Upper lobe of left lung (tissue), 6 donors: ENCODE measurements around the gene AKT1S1. TPM values are rescaled to one million over a fixed set of nuclear protein-coding genes. Genes with fewer than 3 reads are reported as not detected.
A peak's percentile ranks its signal among the peaks of the same experiment; 100 is the strongest.

Source experiments
- ATAC-seq, 2 donors: fragments of 200-7000 bp; cut with Tn5 transposase; one replicate each; pipeline ENCODE4 v1.9.1; 2022; ENCODE audit warnings: mild to moderate bottlenecking in 2 of 2, moderate library complexity in 2 of 2; ENCODE audit not compliant: low FRiP score in 2 of 2
- DNase-seq, 2 donors: peaks; one replicate each; pipeline ENCODE4 v3.0.0-alpha.2; 2019 to 2020
- H3K27ac ChIP-seq, 4 donors: fragments of 200-600 bp; sonication (generic); one replicate each; pipeline ENCODE4 v1.5.1; 2016 to 2019
- H3K27me3 ChIP-seq, 4 donors: fragments of 200-600 bp; sonication (generic); one replicate each; pipeline ENCODE4 v1.5.1; 2017 to 2019
- H3K36me3 ChIP-seq, 4 donors: fragments of 200-600 bp; sonication (generic); one replicate each; pipeline ENCODE4 v1.5.1; 2016 to 2019
- H3K4me1 ChIP-seq, 4 donors: fragments of 200-600 bp; sonication (generic); one replicate each; pipeline ENCODE4 v1.5.1; 2018 to 2019
- H3K4me3 ChIP-seq, 4 donors: fragments of 200-600 bp; sonication (generic); one replicate each; pipeline ENCODE4 v1.5.1; 2017 to 2019; ENCODE audit warnings: mild to moderate bottlenecking in 2 of 4, moderate library complexity in 1 of 4
- H3K9me3 ChIP-seq, 4 donors: fragments of 200-600 bp; sonication (generic); one replicate each; pipeline ENCODE4 v1.5.1; 2018 to 2019
- CTCF ChIP-seq, 6 experiments: fragments of 450-650 bp in 4 of 6; fragments of 200-600 bp in 2 of 6; sonication (generic) in 2 of 6; IDR thresholded peaks; one replicate each; pipeline ENCODE4 v1.5.1; 2016 to 2019; ENCODE audit warnings: antibody characterized with exemption in 6 of 6
- EP300 ChIP-seq, 4 donors: sonication (generic); formaldehyde crosslinking; IDR thresholded peaks; one replicate each; pipeline ENCODE4 v1.5.1; 2017; ENCODE audit warnings: antibody characterized with exemption in 4 of 4, control low read depth in 2 of 4
- POLR2A ChIP-seq, 4 donors: fragments of 450-650 bp; IDR thresholded peaks; one replicate each; pipeline ENCODE4 v1.5.1; 2016 to 2017; ENCODE audit warnings: antibody characterized with exemption in 4 of 4, mild to moderate bottlenecking in 2 of 4
- POLR2AphosphoS5 ChIP-seq, 2 donors: sonication (generic); formaldehyde crosslinking; IDR thresholded peaks; one replicate each; pipeline ENCODE4 v1.5.1; 2017; ENCODE audit warnings: antibody characterized with exemption in 2 of 2
- WGBS, 2 donors: methylation state at CpG; one replicate each; pipeline ENCODE4 v1.1.5; 2017 to 2018; 5-methylcytosine and 5-hydroxymethylcytosine counted together
- total RNA-seq, 6 donors: library from RNA; depleted of rRNA in 4 of 6; stranded (reverse); fragments of >200 nt in 4 of 6; gene quantifications; one replicate each; pipeline versions ENCODE4 v1.1.0 to v1.2.1, GENCODE V29; 2016 to 2021
- donor health status: DM: no; HTN: no; CAD: no; lungs with moderate emphysema.
- donor health status: DM: no; HTN: yes; CAD: no; lungs with severe emphysema.

The AKT1S1 gene
- total RNA-seq, 6 donors from 2014 or later, result 11.8 to 35.5 (median 25.7) TPM

DNA sequence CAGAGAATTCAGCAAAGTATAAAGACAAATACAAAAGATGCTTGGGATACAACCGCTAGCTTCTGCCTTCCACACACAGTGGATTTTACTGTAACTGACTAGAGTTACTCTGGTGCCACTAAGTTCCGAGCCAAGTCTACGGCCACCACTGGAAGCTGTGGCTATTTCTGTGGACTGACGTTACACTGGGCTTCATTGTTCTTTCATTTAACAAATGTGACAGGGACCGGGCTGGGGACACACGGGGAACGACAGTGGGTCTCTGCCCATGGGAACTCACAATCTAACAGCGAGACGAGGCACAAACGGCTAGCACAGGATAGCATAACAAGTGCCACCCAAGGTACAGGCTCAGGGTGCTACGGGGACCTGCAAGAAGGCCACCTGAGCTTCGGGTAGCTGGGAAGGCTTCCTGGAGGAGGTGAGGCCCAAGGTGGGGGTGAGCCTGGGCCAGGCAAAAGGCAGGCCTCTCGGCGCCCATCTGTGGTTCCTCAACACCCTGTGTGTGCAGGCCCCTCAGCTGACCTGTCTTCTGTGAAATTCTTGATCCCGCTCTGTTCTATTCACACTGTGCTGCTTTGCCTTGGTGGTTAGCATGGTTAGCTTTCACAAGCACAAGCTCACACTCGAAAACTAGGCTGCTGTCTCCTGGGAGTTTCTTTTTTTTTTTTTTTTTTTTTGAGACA lies 29.9 kb upstream of the AKT1S1 start:
- WGBS, 2 donors, result 87 to 96% methylated on average over 16 of the region's 16 CpGs
- DNase-seq (no peak), ATAC-seq (no peak)
- H3K36me3 ChIP-seq, result peaks cover 0 to 40% (median 20%) of the 10 kb centered on the region in 4 donors
- no peaks in the 10 kb centered on the region for H3K9me3 ChIP-seq
- H3K4me1 ChIP-seq, result peaks cover 5 to 20% (median 8%) of the 10 kb centered on the region in 4 donors
- no peak overlapping the region for H3K27ac ChIP-seq
- H3K27me3 ChIP-seq, result no peaks in the 10 kb centered on the region
- no peak overlapping the region for H3K4me3 ChIP-seq
- no peak for TF ChIP-seq EP300 (IDR thresholded peaks at IDR 0.05)
- TF ChIP-seq POLR2A (IDR thresholded peaks at IDR 0.05), result no peak
- no peak for TF ChIP-seq CTCF (IDR thresholded peaks at IDR 0.05)
- TF ChIP-seq POLR2AphosphoS5 (IDR thresholded peaks at IDR 0.05), result no peak

- ATAC-seq (no peak), DNase-seq (no peak)
- Histone ChIP-seq H3K4me1 (peaks cover 0 to 7% (median 0%) of the 10 kb centered on the region in 4 donors), H3K27me3 (no peaks in the 10 kb centered on the region), H3K9me3 (no peaks in the 10 kb centered on the region), H3K36me3 (peaks cover 0 to 33% (median 16%) of the 10 kb centered on the region in 4 donors), H3K27ac (no peak overlapping the region), H3K4me3 (no peak overlapping the region)
- no peak for TF ChIP-seq POLR2A (IDR thresholded peaks at IDR 0.05)
- TF ChIP-seq CTCF (IDR thresholded peaks at IDR 0.05), result no peak
- no peak for TF ChIP-seq EP300 (IDR thresholded peaks at IDR 0.05)
- no peak for TF ChIP-seq POLR2AphosphoS5 (IDR thresholded peaks at IDR 0.05)
- 50 to 52% methylated on average over 6 of the region's 6 CpGs for WGBS, 2 donors
Measured at GRCh38 chr19:49904136-49904535, 27.0 kb upstream of the AKT1S1 start.

DNA sequence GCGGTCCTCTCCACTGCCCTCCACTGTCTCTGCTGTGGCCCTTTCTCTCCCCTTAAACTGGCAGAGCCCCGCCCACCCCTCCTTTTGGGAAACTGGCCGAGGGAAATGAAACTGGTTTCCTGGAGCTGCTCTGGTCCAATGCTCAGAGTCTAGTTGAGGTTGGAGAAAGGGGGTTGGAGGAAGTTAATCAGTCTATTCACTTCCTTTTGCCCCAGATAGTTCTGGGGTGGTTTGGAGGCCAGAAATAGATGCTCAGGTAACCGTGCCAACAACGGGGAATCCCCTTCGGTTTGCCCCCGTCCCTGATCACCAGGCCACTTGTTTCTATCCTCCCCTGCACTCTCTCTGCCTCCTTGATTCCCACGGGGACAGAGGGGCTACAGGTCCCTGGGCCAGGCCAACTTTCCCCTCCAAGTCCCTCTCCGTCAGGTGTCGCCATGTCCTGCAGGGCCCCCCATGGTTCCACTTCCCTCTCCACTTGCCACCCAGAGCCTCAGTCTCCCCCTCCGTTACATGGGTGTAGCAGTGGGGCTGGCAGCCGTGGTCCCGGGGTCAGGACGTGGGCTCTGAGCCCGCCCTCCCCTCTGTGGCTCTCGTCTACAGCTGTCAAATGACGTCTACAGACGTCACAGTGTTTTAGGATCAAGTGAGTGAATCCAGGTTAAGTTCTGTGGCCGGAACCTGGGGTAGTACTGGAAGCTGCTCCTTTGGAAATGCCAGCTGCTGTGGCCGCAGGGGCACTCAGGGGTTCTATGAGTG lies 19.9 kb upstream of the AKT1S1 start, which contains the start of gene IL4I1:
TSS of gene IL4I1 (minus strand) at position 25 of the 759 bp plus-strand sequence. CDS start 727 bp downstream, outside the sequence.
- H3K27ac ChIP-seq, result peak within 1 kb of the TSS; percentile 67 to 80 (median 74)
- H3K27me3 ChIP-seq, result no peaks in the 10 kb centered on the region
- TF ChIP-seq POLR2A (IDR thresholded peaks at IDR 0.05) (peak in 1 of 4 donors; percentile 44), POLR2AphosphoS5 (IDR thresholded peaks at IDR 0.05) (no peak)
- H3K36me3 ChIP-seq, result no peaks in the 10 kb centered on the region
- ATAC-seq (peak in 1 of 2 donors; percentile 63), DNase-seq (peak in 1 of 2 donors; percentile 54)
- 21 to 36% methylated on average over 10 to 18 of the region's 20 CpGs for WGBS, 2 donors
- no peaks in the 10 kb centered on the region for H3K9me3 ChIP-seq
- H3K4me3 ChIP-seq, result peak within 1 kb of the TSS in 2 of 4 donors; percentile 18 to 26
- peaks cover 17 to 21% (median 18%) of the 10 kb centered on the region in 4 donors for H3K4me1 ChIP-seq

GRCh38 chr19:49895566-49896297 lies 18.6 kb upstream of the AKT1S1 start:
- ATAC-seq (no peak), DNase-seq (peak in 1 of 2 donors; percentile 72)
- Histone ChIP-seq H3K4me1 (peaks cover 17 to 21% (median 20%) of the 10 kb centered on the region in 4 donors), H3K27ac (peak overlapping the region in 1 of 4 donors; percentile 71), H3K4me3 (no peak overlapping the region), H3K9me3 (no peaks in the 10 kb centered on the region), H3K36me3 (no peaks in the 10 kb centered on the region), H3K27me3 (peaks cover 0 to 3% (median 0%) of the 10 kb centered on the region in 4 donors)
- 76 to 83% methylated on average over 13 to 16 of the region's 17 CpGs for WGBS, 2 donors
- TF ChIP-seq CTCF (IDR thresholded peaks at IDR 0.05), result no peak
- no peak for TF ChIP-seq EP300 (IDR thresholded peaks at IDR 0.05)
- no peak for TF ChIP-seq POLR2A (IDR thresholded peaks at IDR 0.05)
- no peak for TF ChIP-seq POLR2AphosphoS5 (IDR thresholded peaks at IDR 0.05)
